Fibroblast of peridontal ligament (primary cell): Measurements from ENCODE around the gene ENG.
"Not testable (repeated sequence)": the region's sequence is repeated elsewhere in the genome, so short reads cannot be mapped to it uniquely, and the experiment has no call there.

Experiments used
- DNase-seq: peaks from one replicate; pipeline ENCODE4 v3.0.0-alpha.2; 2010; ENCODE audit errors: extremely low read depth

Gene ENG

GRCh38 chr9:127878652-127879390 lies 24.4 kb upstream of the ENG start:
- no peak for DNase-seq

DNA sequence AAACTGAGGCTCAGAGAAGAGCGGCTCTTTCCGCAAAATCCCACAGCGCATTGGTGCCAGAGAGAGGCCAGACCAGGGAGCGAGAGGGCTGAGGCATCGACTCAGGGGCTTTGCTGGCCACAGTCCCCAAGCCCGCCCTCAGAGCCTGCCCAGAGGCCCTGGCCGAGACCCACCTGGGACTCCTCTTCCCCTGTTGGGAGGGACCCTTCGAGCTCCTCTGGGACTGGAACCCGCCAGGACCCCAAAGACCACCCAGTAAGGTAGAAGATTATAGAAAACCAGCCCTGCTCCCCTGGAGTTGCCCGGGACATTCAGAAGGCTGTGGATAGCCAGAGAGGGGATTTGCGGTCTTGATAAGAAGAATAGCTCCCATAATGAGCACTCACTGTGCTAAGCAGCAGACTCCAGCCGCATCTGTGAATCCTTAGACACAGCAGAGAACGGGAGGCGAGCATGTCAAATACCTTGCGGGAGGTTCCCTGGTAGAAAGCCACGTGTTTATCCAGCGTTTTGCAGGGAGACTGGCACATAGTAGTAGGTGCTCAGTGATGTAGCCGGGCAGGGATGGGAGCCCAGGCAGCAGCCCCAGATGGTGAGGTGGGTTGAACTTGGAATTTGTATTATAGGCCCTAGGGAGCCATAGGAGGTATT lies 23.7 kb upstream of the ENG start:
- no peak for DNase-seq

DNA sequence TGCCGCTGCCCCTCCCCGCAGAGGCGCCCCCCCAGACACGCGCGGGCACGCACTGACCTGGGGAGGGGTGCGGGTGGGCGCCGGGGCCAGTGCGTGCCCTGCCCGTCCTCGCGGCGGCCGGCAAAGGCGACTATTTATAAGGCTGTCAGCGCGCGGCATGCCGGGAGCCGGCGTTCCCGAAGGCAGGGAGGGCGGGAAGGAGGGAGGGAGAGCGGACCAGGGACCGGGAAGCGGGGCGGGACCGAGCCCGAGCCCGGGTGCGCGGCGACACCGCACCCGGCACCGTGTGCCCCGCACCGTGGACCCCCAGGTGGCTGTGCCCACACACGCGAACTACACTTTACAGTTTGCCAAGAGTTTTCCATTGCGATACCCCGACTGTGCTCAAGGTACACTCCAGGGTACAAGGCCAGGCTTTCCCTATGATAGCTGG lies 23.1 kb upstream of the ENG start, which contains the start of gene AK1:
Gene AK1, minus strand, starts transcription at position 110 of the 433 bp plus-strand sequence. CDS start 3,058 bp downstream, outside the sequence.
- DNase-seq = peak; percentile 39

- peak; percentile 15 for DNase-seq
Observed at GRCh38 chr9:127876764-127877562, 22.5 kb upstream of the ENG start.

DNA sequence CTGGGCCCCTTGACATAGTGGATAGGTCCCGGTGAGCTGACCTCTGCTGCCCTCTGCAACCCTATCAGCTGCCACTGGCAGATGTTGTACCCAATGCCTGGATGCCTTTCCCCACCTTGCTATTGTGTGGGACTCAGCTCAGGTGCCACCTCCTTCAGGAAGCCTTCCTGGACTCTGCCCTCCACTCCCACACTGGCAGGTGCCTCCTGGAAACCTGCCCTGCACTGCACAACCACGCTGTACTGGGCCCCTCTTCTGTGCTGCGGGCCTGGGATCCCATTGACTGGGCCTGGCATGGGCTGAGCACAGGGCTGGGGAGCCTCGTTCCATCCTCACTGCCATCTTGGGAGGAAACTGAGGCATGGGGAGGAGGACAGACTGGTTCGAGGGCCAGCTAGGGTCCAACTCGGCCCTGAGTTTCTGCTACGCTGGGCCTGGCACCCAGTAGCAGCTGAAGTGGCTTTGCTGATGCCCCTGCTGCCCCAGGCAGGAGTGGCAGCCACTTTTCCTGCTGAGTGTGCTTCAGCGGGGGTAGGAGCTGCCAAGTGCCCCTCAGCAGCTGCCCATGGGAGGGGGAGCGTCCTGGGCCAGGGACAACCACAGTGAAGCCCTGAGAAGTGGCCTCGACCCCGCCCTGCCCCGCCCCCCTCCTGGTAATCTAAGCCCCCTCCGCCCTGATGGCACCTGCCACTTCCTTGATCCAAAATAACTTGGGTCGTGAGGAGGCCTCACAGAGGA lies 21.7 kb upstream of the ENG start:
- DNase-seq = no peak

DNA sequence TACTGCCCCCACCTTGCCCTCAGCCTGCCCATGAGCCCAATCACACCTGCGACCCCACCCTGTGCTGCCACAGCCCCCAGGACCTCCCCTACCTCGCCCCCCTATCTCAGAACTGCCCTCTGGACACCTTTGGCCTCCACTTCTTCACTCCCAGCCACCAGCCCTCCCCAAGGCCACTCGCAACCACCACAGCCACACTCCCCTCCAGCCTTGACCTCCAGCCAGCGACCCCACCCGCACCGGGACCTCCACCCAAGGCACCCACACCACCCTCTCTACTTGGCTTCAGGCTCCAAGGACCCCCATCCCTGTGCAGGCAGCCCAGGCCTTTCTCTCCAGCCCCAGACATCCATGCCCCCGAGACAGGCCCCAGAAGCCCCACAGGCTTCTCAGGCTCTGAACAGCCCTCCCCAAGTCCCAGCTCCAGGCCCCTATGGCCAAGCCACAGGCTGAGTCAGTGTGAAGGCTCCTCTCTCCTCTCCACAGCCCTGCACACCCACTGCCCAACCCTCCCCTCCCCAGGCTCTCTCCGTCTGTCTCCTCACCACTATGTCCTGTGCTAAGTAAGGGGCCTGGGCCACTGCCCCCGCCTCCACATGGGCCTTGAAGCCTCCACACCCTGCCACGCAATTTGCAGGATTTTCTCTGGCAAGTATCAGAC lies 21.0 kb upstream of the ENG start:
- DNase-seq = peak; percentile 59

DNA sequence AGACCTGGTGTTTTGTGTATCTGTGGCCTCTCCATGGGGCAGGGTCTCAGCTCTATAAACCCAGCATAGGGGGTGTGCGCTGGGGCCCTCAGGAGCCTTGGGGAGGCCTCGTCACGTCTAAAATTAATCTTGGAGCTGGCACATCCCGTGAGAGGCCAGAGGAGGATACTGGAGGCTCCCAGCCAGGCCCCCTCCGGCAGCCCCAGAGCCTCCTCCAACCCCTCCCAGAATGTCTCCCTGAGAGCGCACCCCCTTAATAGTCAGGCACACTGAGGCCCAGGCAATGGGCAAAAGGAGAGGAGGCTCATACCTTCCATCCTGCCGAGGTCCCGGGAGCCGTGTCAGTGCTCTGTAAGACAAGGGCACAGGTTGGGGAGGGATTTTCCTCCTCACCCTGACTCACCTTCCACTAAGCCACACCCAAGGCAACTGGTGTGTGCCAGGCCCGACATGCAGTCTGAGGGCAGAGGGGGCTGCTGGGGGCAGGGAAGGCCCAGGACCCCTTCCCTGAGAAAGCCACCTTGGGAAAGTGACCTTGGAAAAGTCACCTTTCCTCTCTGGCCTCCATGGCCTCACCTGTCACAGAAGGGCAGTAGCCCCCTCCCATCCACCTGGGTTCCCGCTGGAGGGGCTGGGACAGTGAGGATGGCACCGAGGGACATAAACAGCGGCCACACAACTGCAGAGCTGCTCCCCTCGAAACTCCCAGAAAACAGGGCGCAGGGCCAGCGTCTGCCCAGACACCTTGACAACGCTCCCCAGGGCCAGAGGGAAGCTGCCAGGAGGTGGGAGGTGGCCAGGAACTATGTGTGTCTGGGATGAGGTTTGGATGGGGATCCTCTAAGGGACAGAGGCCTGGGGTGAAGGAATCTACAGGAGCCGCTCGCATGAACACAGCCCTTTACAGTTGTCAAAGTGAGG lies 20.1 kb upstream of the ENG start:
- no peak for DNase-seq

DNA sequence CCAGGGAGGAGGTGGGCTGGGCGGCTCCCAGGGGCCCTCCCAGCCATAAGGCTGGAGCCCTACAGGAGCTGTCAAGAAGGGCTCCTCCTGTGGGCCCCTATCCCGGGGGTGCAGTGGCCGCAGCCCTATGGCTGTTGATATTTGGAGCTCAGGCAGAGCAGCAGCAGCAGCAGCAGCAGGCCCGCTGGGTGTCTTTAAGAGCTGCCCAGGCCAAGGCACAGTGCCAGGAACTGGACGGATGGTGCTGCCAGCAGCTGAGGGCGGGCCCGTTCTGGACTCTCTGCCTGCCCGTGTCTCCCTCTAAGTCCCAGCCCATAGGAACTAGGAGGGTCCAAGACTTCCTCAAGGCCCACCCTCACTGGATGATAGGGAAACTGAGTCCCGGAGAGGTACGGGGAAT lies 19.4 kb upstream of the ENG start:
- peak; percentile 62 for DNase-seq

GRCh38 chr9:127873223-127873691 lies 18.8 kb upstream of the ENG start:
- no peak for DNase-seq

DNA sequence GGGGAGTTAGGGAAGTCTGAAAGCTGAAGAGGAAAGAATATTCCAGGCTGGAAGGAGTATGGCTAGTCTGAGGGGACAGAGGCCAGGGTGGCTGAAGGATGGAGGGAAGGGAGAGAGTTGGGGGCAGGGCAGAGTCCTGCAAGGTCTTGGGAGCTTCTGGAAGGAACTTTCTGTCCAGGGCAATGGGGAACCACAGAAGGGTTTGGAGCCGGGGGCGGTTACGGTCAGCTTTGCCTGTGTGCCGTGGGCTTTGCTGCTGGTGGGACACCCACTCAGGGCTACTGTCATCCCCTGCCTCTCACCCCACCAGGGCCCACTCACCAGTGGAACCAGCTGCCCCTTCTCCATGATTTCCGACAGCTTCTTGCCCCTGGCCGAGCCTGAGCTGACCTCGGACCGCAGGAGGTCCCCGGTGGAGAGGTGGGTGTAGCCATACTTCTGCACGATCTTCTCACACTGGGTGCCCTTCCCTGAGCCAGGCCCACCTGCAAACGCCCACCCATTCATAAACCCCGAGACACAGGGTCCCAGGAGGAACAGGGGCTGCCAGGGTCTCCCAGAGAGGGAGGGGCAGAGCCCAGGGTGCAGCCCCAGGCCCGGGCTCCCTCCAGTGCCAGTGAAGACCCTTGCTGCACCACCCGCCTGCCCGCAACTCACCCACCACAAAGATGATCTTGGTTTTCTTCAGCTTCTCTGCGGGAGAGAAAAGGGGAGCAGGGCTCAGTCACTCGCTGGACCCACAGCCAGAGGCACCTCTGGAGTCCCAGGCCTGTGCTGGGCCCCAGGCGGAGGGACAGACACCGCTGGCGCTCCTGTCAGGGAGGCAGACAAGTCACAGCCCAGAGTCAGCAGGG lies 18.1 kb upstream of the ENG start:
- no peak for DNase-seq

GRCh38 chr9:127871531-127871930 lies 17.1 kb upstream of the ENG start:
- DNase-seq = no peak

GRCh38 chr9:127870887-127871286 lies 16.4 kb upstream of the ENG start:
- DNase-seq = no peak

DNA sequence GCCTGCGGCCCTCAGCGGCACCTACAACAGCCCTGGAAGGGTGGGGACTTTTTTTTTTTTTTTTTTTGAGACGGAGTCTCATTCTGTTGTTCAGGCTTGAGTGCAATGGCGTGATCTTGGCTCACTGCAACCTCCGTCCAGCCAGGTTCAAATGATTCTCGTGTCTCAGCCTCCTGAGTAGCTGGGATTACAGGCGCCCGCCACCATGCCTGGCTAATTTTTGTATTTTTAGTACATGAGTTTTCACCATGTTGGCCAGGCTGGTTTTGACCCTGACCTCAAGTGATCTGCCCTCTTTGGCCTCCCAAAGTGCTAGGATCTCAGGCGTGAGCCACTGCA lies 15.7 kb upstream of the ENG start:
- not testable (repeated sequence) for DNase-seq

DNA sequence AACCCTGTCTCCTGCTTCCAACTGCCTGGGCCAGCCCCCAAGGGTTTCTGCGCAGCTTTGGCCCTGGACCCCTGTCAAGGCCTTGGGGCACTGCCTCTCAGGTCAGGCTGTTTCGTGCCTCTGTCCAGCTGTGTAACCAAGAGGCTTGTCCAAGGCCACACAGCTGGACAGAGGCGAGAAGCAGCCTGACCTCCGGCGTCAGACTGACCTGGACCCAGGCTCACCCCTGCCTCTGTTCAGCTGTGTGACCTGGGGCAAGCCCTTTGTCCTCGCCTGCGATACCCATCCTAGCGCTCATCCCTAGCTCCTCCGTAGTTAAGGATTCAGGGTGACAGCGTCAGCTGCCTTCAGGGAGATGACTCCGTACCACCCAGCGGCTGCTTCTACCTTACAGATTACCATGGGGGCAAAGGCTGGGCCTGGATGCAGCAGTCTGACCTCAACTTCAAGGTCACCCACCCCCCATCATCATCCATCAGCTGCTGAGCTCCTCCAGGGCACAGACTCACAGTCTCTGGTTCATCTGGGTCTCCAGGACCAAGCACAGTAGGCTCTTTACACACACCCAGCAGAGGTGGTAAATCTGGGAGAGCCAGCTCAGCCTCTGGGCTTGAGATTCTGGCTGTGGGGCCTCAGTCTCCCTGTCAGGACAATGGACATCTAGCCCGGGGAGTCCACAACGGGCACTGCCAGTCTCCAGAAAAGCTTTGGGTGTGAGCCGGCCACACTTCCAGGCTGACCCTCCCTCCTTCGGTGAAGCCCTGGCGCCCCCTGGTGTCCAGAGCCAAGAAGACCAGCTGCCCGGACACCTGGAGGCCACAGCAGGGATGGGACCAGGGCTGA lies 15.1 kb upstream of the ENG start:
- peak; percentile 70 for DNase-seq

GRCh38 chr9:127868278-127868902 lies 13.9 kb upstream of the ENG start:
- DNase-seq = no peak

DNA sequence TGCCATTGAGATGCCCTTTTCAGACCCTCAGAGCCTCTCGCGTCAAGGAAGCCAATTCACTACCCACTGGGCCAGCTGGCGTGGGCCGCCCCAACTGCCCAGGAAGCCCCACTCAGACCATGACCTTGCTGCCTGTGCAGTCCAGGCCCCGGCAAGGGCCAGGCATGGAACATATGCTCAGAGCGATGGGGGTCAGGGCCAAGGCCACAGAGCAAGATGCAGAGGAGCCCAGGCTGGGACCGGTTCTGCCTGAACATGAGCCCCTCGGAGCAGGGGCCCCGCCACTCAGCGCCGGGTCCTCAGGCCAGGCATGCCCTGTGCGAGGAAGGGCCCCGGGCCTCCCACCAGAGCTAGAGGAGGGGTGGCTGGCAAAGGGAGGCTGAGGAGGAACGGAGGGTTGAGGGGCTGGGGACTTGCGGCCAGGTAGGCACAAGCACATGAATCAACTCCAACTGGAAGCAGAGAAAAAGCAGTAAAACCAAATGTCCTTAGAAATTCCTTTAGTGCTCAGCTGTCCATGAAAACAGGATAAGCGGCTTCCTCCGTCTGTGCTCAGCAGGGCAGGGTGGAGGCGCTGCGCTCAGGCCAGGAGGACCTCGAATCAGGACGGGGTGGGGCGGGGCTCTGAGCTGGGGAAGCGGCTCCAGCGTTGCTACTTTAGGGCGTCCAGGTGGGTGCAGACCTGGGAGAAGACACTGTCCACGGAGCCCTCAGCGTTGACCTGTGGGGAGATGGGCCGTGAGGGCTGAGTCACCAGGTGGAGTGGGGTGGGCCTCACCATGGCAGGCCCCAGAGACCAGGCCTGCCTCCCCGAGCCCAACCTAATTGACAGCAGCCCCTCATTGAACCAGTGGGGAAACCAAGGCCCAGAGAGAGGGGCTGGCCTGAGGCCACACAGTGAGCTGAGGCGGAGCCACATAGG lies 13.2 kb upstream of the ENG start:
- DNase-seq = no peak

- DNase-seq = no peak
Observed at GRCh38 chr9:127866535-127866934, 12.1 kb upstream of the ENG start.
